Kidney (tissue), 14 donors: ENCODE data around the gene TNNI2. TPM values are rescaled to one million over a fixed set of nuclear protein-coding genes. Genes with fewer than 3 reads are reported as not detected.
"Not testable (repeated sequence)": the region's sequence is repeated elsewhere in the genome, so short reads cannot be mapped to it uniquely, and the experiment has no call there.

Experiments used
- DNase-seq, 5 donors: peaks; one replicate each; pipeline ENCODE4 v3.0.0-alpha.2; 2013 to 2020
- FAIRE-seq: peaks from 2 replicates; lab custom pipeline; 2012; peaks lifted over from hg19 to GRCh38; lab: Jason Lieb, UNC
- H3K27ac ChIP-seq, 2 donors: one replicate each; pipeline ENCODE4 v1.7.0; 2013; ENCODE audit warnings: low read depth in 2 of 2, low read length in 2 of 2, inconsistent platforms in 1 of 2
- H3K27me3 ChIP-seq: one replicate; pipeline ENCODE4 v1.7.1; 2013; ENCODE audit warnings: low read length, inconsistent platforms; ENCODE audit not compliant: control insufficient read depth, insufficient read depth
- H3K36me3 ChIP-seq, 3 donors: one replicate each; pipeline versions ENCODE4 v1.7.0 to v1.7.1; 2013; ENCODE audit warnings: low read length in 3 of 3, control low read depth in 1 of 3, inconsistent platforms in 1 of 3; ENCODE audit not compliant: insufficient read depth in 3 of 3, control insufficient read depth in 2 of 3
- H3K4me1 ChIP-seq, 3 donors: one replicate each; pipeline versions ENCODE4 v1.7.0 to v1.7.1; 2013; ENCODE audit warnings: low read length in 3 of 3, inconsistent platforms in 1 of 3, low read depth in 1 of 3; ENCODE audit not compliant: control insufficient read depth in 2 of 3, insufficient read depth in 2 of 3
- H3K4me3 ChIP-seq, 3 donors: one replicate each; pipeline versions ENCODE4 v1.7.0 to v1.8.1; 2013; ENCODE audit warnings: low read length in 3 of 3, control low read depth in 1 of 3, inconsistent platforms in 1 of 3
- H3K9ac ChIP-seq, 3 donors: one replicate each; pipeline versions ENCODE4 v1.7.0 to v1.7.1; 2013; ENCODE audit warnings: low read length in 3 of 3, control low read depth in 1 of 3, inconsistent platforms in 1 of 3
- H3K9me3 ChIP-seq, 3 donors: one replicate each; pipeline versions ENCODE4 v1.7.0 to v1.7.1; 2013; ENCODE audit warnings: low read length in 3 of 3, control low read depth in 1 of 3, inconsistent platforms in 1 of 3; ENCODE audit not compliant: control insufficient read depth in 2 of 3, insufficient read depth in 1 of 3
- intact Hi-C: fragments of 100-400 bp; cut with DNase I; formaldehyde crosslinking; loops from one replicate; pipeline ENCODE4 v1.11.1; 2022
- polyA plus RNA-seq: library from polyadenylated mRNA; stranded (reverse); fragments of 350-450 nt; fragmentation: Illumina TruSeq; extraction: RNeasy Lipid Tissue Mini Kit (QIAGEN cat#74804); gene quantifications from one replicate; pipeline ENCODE4 v1.2.3, GENCODE V29; 2014; ENCODE audit warnings: low read depth, low replicate concordance; ENCODE audit not compliant: insufficient read depth
- total RNA-seq: library from RNA; stranded (reverse); fragmentation: NEBNext Ultra II Directional; extraction: Animal tissue kit (Norgen Biotek cat#: 25700); gene quantifications from one replicate; pipeline ENCODE4 v1.2.1, GENCODE V29; 2021
- TF ChIP-seq, protein P1 (sequence below): IDR thresholded peaks from 3 replicates; pipeline ENCODE4 v1.5.1; 2012; ENCODE audit warnings: mild to moderate bottlenecking, moderate library complexity, borderline replicate concordance; ENCODE audit not compliant: insufficient read depth; ENCODE audit errors: extremely low read depth
- donor health status: control.
- donor health status: control.
- donor health status: control.
- donor health status: control.
- donor health status: control.
- donor health status: DM: yes; HTN: yes; CAD: no.
- donor health status: Normal renal cell carcinoma (clear cell type).

The TNNI2 gene
- total and polyA plus RNA-seq, 2 donors from 2014 or later: 1.3 TPM; not detected in 1

DNA sequence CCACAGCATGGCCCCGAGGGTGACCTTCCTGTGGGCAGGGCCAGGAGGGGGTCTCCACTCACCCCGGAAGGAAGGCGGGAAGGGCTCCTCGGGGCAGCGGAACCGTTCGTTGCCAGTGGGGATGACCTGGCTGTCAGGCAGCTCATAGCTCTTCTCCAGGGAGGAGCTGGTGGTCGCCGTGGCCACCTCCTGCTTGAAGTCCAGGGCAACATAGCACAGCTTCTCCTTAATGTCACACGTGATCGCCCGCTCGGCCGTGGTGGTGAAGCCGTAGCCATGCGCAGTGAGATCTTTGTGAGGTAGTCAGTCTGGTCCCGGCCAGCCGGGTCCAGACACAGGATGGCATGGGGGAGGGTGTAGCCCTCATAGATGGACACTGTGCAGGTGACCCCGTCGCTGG lies 35.5 kb upstream of the TNNI2 start:
- Histone ChIP-seq H3K4me3 (no peak overlapping the region), H3K9me3 (no peaks in the 10 kb centered on the region), H3K9ac (no peak overlapping the region), H3K27me3 (no peaks in the 10 kb centered on the region), H3K4me1 (no peaks in the 10 kb centered on the region), H3K27ac (no peak overlapping the region), H3K36me3 (no peaks in the 10 kb centered on the region)
- DNase-seq (no peak), FAIRE-seq (no peak)
- intact Hi-C loops: no loop called here
- TF ChIP-seq, protein P1, sequence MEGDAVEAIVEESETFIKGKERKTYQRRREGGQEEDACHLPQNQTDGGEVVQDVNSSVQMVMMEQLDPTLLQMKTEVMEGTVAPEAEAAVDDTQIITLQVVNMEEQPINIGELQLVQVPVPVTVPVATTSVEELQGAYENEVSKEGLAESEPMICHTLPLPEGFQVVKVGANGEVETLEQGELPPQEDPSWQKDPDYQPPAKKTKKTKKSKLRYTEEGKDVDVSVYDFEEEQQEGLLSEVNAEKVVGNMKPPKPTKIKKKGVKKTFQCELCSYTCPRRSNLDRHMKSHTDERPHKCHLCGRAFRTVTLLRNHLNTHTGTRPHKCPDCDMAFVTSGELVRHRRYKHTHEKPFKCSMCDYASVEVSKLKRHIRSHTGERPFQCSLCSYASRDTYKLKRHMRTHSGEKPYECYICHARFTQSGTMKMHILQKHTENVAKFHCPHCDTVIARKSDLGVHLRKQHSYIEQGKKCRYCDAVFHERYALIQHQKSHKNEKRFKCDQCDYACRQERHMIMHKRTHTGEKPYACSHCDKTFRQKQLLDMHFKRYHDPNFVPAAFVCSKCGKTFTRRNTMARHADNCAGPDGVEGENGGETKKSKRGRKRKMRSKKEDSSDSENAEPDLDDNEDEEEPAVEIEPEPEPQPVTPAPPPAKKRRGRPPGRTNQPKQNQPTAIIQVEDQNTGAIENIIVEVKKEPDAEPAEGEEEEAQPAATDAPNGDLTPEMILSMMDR: no peak

DNA sequence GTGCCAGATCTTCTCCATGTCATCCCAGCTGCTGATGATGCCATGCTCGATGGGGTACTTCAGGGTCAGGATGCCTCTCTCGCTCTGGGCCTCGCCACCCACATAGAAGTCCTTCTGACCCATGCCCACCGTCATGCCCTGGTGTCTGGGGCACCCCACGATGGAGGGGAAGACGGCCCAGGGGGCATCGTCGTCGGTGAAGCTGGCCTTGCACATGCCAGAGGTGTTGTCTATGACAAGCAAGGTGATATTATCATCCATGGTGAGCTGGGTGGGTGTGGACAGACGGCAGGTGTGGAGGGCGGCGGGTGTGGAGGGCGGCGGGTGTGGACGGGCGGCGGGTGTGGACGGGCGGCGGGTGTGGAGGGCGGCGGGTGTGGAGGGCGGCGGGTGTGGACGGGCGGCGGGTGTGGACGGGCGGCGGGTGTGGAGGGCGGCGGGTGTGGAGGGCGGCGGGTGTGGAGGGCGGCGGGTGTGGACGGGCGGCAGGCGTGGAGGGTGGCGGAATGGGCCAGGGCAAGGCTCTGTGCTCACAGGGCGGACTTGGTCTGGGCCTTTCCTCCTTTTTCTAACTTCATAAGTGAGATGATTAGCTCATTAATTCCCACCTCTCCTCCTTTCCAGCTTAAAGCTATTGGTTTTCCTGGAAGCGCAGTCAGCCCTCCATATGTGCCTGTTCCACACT lies 34.8 kb upstream of the TNNI2 start:
- DNase-seq, FAIRE-seq, H3K27ac ChIP-seq, H3K36me3 ChIP-seq, H3K4me1 ChIP-seq, H3K9ac ChIP-seq, H3K9me3 ChIP-seq, H3K27me3 ChIP-seq, H3K4me3 ChIP-seq, intact Hi-C loops: not testable (repeated sequence)

DNA sequence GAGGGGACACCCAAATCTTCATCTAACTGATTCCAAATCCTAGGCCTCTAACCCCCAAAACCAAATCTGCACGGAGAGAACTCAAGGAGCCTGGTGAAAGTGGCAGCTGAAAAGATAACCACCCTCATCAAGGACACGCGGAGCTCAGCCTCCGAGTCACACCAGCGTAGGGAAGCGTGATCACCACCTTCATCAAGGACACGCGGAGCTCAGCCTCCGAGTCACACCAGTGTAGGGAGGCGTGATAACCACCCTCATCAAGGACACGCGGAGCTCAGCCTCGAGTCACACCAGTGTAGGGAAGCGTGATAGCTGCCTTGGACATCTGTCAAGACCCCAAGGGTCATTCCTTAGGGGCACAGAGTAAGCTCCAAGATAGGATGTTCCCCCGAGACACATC lies 33.3 kb upstream of the TNNI2 start:
- no peak overlapping the region for H3K9ac ChIP-seq
- no peak for FAIRE-seq
- no peaks in the 10 kb centered on the region for H3K27me3 ChIP-seq
- no peak overlapping the region for H3K27ac ChIP-seq
- H3K9me3 ChIP-seq: no peaks in the 10 kb centered on the region
- no peaks in the 10 kb centered on the region for H3K4me1 ChIP-seq
- no peaks in the 10 kb centered on the region for H3K36me3 ChIP-seq
- intact Hi-C loops: no loop called here
- no peak for DNase-seq
- TF ChIP-seq, protein P1: no peak
- no peak overlapping the region for H3K4me3 ChIP-seq

DNA sequence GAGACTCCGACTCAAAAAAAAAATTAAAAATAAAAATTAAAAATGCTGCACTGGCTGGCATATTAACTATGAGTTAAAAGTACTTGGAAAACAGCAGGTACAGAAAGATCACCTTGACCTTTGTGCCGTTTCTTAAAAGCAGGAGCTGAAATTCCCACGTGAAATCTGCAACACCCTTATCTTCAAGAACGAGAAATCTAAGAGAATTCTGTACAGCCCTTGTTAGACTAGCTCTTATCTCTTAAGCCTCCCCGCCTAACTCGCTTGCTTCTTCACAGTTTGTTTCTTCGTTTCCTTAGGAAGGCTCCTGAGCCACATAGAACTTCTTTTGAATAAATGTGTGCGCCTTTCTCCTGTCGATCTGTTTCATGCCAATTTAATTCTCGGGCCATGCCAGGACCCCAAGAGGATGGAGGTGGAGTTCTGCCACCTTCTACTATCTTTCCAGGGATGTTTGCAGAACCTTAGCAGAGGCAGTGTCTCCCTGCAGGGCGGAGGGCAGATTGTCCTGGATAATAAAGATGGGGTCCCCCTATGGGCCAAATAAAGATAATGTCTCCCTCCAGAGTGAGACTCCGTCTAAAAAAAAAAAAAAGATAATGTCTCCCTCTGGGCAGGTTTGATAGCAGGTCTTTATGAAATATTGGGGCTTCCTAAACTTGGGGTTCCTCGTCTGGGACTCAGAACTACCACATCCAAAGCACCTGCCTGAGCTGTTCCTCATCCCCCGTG lies 31.4 kb upstream of the TNNI2 start:
- Histone ChIP-seq H3K27me3 (no peaks in the 10 kb centered on the region), H3K9me3 (peaks cover 0 to 2% (median 0%) of the 10 kb centered on the region in 3 donors), H3K36me3 (no peaks in the 10 kb centered on the region), H3K9ac (no peak overlapping the region), H3K4me3 (no peak overlapping the region), H3K4me1 (no peaks in the 10 kb centered on the region), H3K27ac (no peak overlapping the region)
- no peak for DNase-seq
- FAIRE-seq: no peak
- intact Hi-C loops: no loop called here
- TF ChIP-seq, protein P1: no peak
